Hematopoietic multipotent progenitor cell (in vitro differentiated cells): ENCODE measurements around the gene VAPA. TPM values are rescaled to one million over a fixed set of nuclear protein-coding genes. Genes with fewer than 3 reads are reported as not detected.

Experiments used
- DNase-seq, 3 donors: peaks; one replicate each; pipeline ENCODE4 v3.0.0-alpha.2; 2011 to 2015; ENCODE audit warnings: low read depth in 2 of 3, low spot score in 2 of 3
- total RNA-seq: library from RNA; depleted of rRNA; stranded (reverse); fragments of >200 nt; gene quantifications from one replicate; pipeline ENCODE4 v1.2.3, GENCODE V29; 2012

VAPA gene
- total RNA-seq, 1 donor, result 68.1 TPM

DNA sequence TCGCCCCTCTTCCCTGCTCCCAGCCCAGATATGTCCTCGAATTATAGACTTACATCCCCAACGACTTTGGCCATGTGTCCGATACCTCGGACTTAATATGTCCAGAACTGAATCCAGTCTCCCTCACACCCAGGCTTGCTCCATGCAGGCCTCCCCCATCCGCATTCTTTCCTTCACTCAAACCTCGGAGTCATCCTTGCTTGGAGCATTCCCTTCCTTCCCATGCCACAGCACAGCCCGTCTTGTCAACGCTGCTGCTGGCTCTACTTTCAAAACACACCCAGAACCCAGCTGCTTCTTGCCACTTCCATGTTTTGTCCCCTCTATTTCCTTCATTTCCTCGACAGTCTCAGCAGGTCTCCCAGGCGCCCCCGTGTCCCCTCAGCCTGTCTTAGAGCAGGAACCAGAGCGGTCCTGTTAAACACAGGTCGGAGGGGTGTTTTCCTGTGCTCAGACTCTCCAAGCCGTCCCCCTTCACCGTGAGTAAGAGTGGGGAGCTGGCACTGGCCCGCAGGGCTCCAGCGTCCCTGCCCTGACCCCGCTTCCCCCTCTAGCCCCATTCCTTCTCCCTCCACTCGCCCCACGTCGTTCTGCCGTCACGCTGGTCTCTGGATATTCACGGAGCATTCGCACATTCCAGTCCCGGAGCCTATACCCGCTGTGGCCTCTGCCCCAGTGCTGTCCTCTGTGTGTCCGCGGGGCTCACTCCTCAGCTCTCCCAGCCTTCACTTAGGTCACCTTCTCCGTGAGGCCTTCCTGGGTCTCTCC, 54.4 kb downstream of the VAPA start:
- no peak for DNase-seq

DNA sequence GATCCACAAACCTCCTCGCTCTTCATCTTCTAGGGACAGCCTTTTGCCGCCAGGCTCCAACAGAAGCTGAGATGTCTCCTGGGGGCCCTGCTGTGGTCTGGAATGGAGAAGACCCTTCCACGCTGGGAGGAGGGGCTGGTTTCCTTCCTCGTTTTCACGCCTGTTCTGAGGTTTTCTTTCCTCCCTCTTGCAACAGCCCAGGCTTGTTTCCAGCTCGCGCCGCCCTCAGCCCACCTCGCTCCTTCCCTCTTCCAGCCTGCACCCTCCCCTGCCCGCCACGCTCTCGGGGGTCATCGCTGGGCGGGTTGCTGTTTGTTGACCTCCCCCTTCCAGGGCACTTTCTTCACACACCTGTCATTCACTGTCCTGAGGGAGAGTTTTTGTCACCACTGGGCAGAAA, 55.4 kb downstream of the VAPA start:
- peak in 1 of 3 donors; percentile 35 for DNase-seq

DNA sequence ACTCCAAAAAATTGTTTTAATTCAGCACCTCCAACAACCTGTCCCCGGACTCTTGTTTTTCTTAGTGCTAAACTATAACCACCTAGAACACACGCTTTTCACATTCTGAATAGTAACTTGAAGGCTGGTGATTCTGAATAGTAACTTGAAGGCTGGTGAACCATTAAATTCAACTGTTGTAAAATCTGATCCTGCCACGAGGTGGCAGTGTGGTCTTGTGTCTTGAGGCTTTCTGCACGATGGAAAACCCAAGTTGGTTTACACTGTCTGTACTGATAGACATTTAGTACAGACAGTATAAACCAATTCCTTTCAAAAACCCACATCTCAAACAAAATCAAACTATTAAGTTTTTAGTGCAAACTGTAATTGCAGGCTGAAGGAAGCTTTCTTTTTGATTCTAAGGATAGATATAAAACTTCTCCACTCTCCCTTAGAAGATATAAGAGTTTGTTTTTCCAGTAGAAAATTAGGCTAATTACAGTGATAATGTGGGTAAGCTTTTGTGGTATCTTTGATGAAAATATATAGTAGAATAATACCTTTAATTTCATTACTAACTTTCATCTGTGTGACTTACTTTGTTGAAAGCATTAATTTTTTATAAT, 57.6 kb downstream of the VAPA start:
- peak; percentile 50 to 90 (median 70) for DNase-seq

DNA sequence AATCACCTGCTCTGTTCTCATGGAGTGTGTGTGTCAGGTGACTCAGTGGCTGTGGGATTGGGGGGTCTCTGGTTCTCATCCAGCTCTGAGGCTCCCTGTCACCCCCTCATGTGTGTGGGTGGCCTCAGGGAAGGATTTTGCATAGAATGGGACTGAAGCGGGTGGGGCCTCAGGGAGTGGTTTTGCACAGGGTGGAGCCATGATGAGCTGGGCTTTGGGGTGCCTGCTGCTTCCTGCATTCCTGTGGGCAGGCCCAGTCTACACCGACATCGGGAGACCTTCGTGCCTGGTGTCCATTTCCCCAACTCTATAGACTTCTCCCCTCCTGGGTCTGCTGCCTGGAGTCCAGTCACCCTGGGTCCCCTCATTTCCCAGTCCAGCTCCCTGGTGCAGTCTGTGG, 59.7 kb downstream of the VAPA start:
- no peak for DNase-seq

- no peak for DNase-seq
Observed at GRCh38 chr18:9974279-9974915, 60.6 kb downstream of the VAPA start.

GRCh38 chr18:9975658-9976057, 61.8 kb downstream of the VAPA start:
- DNase-seq, result no peak

DNA sequence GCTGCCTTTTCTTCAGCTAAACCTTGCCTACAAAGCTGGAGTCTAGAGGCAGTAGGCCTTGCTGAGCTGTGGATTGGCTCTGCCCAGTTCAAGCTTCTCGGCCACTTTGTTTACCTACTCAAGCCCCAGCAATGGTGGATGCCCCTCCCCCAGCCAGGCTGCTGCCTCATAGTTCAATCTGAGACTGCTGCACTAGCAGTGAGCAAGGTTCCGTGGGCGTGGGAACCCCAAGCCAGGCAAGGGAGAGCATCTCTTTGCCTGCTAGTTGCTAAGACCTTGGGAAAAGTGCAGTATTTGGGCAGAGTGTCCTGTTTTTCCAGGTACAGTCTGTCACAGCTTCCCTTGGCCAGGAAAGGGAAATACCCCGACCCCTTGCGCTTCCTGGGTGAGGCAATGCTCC, 68.9 kb downstream of the VAPA start:
- DNase-seq, result no peak

DNA sequence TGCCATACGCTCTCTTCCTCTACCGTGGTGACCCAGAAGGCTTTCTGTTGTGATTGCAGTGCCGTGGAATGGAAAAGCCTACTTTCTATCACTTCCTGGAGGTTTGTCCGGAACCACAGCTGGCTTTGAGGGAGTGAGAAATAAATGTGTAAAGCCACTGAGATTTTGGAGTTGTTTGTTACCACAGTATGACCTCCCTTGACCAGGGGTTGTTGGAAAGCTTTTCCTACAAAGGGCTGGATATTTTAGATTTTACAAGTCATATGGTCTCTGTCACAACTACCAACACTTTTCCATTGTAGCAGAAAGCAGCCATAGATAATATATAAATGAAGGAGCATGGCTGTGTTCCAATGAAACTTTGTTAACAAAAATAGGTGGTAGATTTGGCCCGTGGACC, 70.3 kb downstream of the VAPA start:
- no peak for DNase-seq

DNA sequence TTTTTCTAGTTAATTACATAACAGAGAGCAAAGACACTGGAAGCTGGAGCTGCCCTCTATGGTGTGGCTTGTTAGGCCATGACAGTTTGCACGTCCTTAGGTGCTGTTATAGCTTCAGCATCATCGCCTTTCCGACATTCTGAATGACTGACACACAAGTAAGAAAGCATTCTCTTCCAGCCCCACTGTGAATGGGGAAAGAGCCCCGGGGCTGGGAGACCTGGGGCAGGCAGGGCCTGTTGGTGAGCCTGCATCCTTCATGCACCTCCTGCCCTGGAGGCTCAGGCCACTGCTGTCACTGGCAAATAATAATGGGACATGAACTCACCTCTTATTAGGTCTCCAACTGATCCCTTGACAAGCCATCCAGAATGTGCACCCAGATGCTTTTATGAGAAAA, 71.8 kb downstream of the VAPA start:
- no peak for DNase-seq

- DNase-seq, result no peak
Observed at GRCh38 chr18:9986156-9986930, 72.5 kb downstream of the VAPA start.

DNA sequence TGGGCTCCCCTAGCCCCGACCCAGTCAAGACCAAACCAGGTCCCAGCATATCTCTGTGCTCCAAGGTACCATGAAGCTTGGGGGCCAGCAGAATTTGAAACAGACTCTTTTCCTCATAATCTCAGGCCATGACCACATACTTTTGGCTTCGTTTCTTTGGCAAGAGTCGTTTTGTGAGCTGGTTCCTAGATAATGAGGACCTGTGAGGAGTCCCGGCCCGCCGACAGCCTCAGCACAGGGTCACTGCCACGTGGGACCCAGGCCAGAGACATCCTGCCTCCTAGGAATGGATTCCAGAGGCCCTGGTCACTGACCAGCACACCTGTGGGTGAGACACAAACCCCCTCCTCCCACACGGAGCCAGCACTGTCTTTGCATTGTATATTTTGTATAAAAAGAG, 73.5 kb downstream of the VAPA start:
- DNase-seq, result no peak

DNA sequence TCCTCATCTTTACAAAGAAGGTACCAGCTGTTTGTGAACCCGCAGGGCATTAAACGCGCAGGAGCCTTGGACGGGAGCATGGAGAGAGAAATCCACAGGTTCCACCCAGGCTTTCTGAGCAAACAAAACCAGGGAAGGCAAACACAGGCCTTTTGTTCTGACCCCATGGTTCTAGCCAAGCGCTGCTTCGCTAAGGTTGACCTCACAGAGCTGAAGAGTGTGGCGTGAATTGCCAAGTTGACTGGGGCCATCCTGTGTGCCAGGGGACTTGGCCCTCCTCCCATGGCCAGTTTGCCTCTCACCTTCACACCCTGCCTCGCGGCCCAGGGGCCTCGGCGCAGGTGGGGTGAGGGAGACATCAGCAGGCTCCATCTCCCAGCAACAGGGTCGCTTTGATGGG, 74.1 kb downstream of the VAPA start:
- DNase-seq, result no peak

DNA sequence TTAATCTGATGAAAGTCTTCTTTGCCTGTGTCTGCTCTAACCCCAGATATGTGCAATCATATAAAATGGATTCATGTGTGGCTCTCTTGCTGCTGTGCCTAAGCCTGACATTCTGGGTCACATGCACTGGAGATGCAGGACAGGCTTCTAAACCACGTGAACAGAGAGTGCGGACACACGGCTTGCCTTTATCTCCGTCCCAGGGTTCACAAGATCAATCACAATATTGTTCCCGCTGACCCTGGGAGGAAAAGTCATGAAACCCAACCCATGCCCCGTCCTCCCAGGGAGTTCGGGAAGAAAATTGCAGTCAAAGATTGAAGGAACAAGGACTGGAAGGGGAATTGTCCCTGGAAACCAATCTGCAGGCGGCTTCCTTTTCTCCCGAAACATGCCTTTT, 74.8 kb downstream of the VAPA start:
- DNase-seq, result no peak

DNA sequence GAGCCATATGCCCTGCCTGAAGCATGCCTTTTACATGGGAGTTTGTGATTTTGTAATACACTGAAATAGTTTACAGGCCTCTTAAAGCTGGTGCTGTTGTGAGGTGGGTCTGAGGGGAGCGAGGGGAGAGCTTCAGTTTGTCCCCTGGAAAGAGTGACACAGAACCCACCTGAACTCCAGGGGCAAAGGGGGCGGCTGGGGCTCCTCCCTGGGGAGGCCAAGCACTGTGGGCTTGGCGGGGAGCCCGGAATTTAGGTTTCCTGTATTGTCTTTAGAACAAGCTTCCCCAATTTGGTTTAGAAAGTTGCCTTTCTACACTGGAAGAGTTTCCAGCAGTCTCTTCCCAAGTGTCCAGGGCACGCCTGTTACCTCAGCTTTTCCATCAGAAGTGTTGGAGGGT, 75.7 kb downstream of the VAPA start:
- DNase-seq, result peak in 1 of 3 donors; percentile 57

GRCh38 chr18:9991011-9992000, 77.5 kb downstream of the VAPA start:
- no peak for DNase-seq

DNA sequence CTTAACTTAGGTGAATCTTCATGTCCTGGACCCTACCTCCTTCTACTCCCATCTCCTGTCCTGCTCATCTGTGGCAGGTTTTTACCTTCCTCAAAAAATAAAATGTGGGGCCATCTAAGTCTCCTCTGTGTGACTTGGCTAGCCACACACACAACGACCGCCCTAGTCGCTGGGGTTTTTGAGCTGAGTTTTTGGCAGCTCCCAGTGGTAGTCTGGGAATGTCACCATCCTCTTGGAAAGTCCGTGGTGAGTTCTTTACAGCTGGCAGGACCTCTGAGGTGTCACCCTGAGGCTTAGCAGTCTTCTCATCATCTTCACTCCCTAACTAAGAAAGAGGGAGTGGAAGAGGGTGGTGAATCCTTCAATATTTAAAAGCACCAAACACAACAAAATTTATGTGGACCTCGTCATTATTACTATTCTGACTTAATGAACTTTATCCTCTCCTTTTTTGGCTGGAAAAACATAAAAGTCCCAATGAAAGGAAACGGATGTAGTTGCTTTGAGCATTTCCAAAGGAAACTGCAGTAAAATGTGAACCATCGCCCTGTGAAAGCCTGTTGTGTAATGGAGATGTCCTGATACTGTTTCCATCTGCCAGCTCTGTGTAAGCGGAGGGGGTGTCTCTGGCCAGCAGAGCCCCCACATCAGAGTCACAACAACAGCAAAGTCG, 78.6 kb downstream of the VAPA start:
- DNase-seq, result no peak

DNA sequence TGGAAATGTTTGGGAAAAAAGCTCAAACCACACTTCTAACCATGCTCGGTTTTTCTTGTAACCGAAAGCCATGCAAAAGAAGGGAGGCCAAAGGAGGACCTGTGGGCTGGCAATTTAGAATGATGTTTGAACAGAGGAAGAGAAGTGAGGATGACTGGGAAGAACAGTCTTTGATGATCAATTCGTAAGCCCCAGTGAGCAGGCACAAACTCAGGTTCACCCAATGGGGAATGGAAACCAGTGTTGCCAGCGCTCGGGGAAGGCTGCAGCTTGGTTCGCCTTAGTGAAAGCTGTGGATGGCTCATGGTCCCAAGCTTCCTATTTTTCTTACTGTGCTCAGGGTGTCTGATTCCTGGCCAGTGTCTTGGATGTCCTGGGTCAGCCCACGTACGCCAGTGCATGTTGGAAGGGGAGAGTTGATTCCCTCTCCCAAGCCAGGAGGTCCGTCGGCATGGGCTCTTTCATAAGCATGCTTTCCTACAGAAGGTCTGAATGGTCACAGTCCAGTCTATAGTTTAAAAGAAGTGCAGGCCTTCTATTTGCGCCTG, 79.2 kb downstream of the VAPA start:
- no peak for DNase-seq

DNA sequence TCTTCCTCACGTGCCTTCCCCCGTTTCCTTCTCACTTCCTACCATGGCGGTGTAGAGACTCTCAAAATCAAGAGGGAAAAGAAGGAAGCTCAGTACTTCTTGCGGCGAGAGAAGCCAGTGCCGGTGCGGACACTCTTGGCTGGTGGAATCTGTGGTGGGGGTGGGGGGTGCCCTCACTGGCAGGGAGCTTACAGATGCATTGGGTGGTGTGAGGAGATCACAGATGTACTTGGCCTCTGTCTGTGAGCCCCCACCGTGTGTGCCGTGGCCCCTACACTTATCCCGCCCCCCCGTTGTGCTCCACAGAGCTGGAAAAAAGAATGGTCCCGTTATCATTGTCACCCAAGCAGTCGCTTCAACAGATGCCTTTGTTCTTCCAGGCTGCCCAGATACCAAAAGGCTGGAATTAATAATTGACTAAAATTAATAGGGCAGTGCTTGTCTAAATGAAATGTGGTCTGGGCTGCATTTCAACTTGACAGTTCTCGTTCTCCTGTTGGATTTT, 79.8 kb downstream of the VAPA start:
- no peak for DNase-seq

DNA sequence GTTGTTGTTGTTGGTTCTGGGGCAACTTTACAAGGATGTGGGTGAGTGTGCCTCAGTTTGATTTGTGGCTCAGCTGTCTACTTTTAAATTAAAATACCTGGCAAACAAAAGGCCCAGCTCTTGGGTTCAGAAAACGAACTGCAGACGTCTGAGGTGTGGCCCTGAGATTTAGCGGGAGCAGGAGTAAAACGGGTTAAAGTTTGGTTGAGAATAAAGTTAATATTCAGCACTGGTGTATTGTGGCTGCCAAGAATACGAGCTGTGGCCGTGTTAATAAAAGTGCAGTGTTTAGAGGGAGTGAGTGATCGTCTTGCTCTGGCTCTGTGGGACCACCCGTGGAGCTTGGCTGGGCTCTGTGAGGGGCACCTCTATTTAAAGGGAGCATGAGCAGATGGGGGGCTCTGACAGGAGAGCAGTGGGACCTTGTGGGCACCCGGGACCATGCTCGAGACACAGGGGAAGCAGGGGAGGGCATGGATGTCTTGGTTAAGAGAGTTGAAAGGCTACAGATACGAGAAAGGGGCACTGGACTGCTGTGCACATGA, 80.3 kb downstream of the VAPA start:
- DNase-seq, result no peak
